ENCODE measurements around the gene GNG8. TPM values are rescaled to one million over a fixed set of nuclear protein-coding genes. Genes with fewer than 3 reads are reported as not detected.

The GNG8 gene
- polyA plus RNA-seq, 1 of the 3 experiments (the other 2 are of a cell fraction): not detected

DNA sequence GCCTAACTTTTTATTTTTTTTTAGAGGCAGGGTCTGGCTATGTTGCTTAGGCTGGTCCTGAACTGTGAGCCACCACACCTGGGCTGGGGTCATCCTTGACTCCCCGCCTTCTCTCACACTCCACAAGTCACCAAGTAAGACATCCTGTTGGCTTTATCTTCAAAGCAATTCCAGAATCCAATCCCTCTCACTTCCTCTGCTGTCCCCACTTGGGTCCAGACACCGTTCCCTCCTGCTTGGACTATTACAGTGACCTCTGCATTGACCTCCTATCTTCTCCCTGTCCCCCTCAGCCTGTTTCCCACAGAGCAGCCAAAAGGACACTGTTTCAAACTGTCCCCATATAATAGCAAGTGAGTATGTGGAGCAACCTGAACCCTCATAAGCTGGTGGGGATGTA is 4.7 kb upstream of the GNG8 start:
- TF ChIP-seq, protein P1, sequence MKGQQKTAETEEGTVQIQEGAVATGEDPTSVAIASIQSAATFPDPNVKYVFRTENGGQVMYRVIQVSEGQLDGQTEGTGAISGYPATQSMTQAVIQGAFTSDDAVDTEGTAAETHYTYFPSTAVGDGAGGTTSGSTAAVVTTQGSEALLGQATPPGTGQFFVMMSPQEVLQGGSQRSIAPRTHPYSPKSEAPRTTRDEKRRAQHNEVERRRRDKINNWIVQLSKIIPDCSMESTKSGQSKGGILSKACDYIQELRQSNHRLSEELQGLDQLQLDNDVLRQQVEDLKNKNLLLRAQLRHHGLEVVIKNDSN (IDR thresholded peaks at IDR 0.05; ENCODE audit: borderline replicate concordance, low read depth): no peak
- TF ChIP-seq, protein P2, sequence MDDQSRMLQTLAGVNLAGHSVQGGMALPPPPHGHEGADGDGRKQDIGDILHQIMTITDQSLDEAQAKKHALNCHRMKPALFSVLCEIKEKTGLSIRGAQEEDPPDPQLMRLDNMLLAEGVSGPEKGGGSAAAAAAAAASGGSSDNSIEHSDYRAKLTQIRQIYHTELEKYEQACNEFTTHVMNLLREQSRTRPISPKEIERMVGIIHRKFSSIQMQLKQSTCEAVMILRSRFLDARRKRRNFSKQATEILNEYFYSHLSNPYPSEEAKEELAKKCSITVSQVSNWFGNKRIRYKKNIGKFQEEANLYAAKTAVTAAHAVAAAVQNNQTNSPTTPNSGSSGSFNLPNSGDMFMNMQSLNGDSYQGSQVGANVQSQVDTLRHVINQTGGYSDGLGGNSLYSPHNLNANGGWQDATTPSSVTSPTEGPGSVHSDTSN (IDR thresholded peaks at IDR 0.05): no peak
- no peak for DNase-seq
- CTCF ChIA-PET: no interaction called here
- Histone ChIP-seq H3K27ac (ENCODE audit: low read depth in 2 of 2, low read length in 1 of 2) (peak overlapping the region in 1 of 2 experiments; percentile 97; a peak in 2 of 4 replicates), H2AFZ (ENCODE audit: low read depth) (no peak overlapping the region), H3K4me1 (ENCODE audit: control insufficient read depth in 1 of 2, insufficient read depth in 2 of 2, low read depth in 1 of 2, low read length in 1 of 2) (peaks cover 7 to 25% of the 10 kb centered on the region in 2 experiments; a peak in 2 of 4 replicates), H3K4me2 (no peak overlapping the region), H3K9me3 (no peaks in the 10 kb centered on the region), H3K4me3 (ENCODE audit: low read depth in 2 of 2, low read length in 1 of 2) (no peak overlapping the region), H3K27me3 (ENCODE audit: insufficient read depth) (no peaks in the 10 kb centered on the region), H3K9ac (no peak overlapping the region), H3K79me2 (ENCODE audit: insufficient read depth) (no peaks in the 10 kb centered on the region), H4K20me1 (ENCODE audit: insufficient read depth) (no peaks in the 10 kb centered on the region), H3K36me3 (replicated peaks in 1 of 2; ENCODE audit: control insufficient read depth in 1 of 2, insufficient read depth in 2 of 2, low read length in 1 of 2) (no peaks in the 10 kb centered on the region), H3F3A (replicated peaks; ENCODE audit: insufficient read depth) (peaks cover 9% of the 10 kb centered on the region), H3K9me2 (no peaks in the 10 kb centered on the region)
- 93% methylated on average over 2 of the region's 2 CpGs for WGBS (ENCODE audit: low lambda C conversion rate)
- POLR2A ChIA-PET: interaction anchor here (0.9 to 1.8 kb wide), 3 partner anchors 10 to 104 kb away, joined by 3 to 9 read pairs (median 4); no protein-coding TSS in a partner anchor

DNA sequence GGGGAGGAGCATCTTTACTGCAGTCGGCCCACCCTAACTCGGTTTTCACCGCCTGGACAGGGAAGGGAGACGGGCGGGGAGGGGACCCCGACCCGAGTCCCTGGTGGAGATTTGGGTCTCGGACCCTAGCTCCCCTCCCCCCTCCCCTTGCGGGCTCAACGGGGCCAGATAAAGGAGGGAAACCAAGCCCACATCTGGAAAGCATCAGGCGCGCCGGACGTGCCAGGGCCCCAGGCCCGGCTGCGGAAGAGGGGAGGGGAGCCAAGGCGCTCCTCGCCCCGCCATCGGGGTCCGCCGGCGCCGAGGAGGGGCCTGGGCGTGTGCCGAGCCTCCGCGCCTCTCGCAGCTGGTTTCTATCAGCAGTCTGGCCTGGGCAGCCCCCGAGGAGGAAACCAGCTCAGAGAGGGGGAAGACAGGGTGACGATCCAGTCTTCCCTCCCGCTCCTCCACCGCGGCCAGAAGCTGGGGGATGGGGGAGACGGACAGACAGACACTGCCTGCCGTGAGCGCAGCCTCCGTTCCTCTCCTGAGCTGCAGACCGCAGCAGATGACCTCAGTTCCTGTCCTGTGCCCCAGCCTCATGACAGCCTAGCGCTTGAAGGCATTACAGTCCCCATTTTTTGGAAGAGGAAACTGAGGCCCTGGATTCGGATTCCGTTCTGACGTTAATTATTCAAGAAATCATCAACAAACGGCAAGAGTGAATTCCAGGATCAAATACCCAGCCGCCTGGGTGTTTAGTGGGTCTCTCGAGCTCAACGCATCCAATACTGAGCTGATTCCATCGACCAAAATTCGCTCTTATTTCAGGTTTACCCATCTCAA is 3.6 kb upstream of the GNG8 start:
- no peaks in the 10 kb centered on the region for H3K79me2 ChIP-seq (ENCODE audit: insufficient read depth)
- no peaks in the 10 kb centered on the region for H3K36me3 ChIP-seq (replicated peaks in 1 of 2; ENCODE audit: control insufficient read depth in 1 of 2, insufficient read depth in 2 of 2, low read length in 1 of 2)
- peak overlapping the region; percentile 42 to 73 for H3K4me3 ChIP-seq (ENCODE audit: low read depth in 2 of 2, low read length in 1 of 2)
- H3K27me3 ChIP-seq (ENCODE audit: insufficient read depth): no peaks in the 10 kb centered on the region
- peak overlapping the region; percentile 98 for H3K4me2 ChIP-seq
- H3K9ac ChIP-seq: peak overlapping the region; percentile 65
- CTCF ChIA-PET: interaction anchor here (0.5 kb wide), 1 partner anchor 1167 kb away, joined by 3 read pairs; no protein-coding TSS in a partner anchor
- no peaks in the 10 kb centered on the region for H3K9me3 ChIP-seq
- peak; percentile 94 for DNase-seq
- POLR2A ChIA-PET: interaction anchor here (0.5 to 1.8 kb wide), 6 partner anchors 11 to 475 kb away, joined by 3 to 9 read pairs (median 3); no protein-coding TSS in a partner anchor
- H3F3A ChIP-seq (replicated peaks; ENCODE audit: insufficient read depth): peaks cover 9% of the 10 kb centered on the region
- H2AFZ ChIP-seq (ENCODE audit: low read depth): peak overlapping the region; percentile 76
- WGBS (ENCODE audit: low lambda C conversion rate): 19% methylated on average over 22 of the region's 49 CpGs
- H3K9me2 ChIP-seq: no peaks in the 10 kb centered on the region
- peaks cover 7 to 25% of the 10 kb centered on the region in 2 experiments; a peak in 2 of 4 replicates for H3K4me1 ChIP-seq (ENCODE audit: control insufficient read depth in 1 of 2, insufficient read depth in 2 of 2, low read depth in 1 of 2, low read length in 1 of 2)
- H3K27ac ChIP-seq (ENCODE audit: low read depth in 2 of 2, low read length in 1 of 2): peak overlapping the region; percentile 78 to 97
- H4K20me1 ChIP-seq (ENCODE audit: insufficient read depth): no peaks in the 10 kb centered on the region
- no peak; the same call in 1 of the 2 replicates for TF ChIP-seq SMC3 (IDR thresholded peaks at IDR 0.05; ENCODE audit: low read depth, low read length)
- TF ChIP-seq, protein P3, sequence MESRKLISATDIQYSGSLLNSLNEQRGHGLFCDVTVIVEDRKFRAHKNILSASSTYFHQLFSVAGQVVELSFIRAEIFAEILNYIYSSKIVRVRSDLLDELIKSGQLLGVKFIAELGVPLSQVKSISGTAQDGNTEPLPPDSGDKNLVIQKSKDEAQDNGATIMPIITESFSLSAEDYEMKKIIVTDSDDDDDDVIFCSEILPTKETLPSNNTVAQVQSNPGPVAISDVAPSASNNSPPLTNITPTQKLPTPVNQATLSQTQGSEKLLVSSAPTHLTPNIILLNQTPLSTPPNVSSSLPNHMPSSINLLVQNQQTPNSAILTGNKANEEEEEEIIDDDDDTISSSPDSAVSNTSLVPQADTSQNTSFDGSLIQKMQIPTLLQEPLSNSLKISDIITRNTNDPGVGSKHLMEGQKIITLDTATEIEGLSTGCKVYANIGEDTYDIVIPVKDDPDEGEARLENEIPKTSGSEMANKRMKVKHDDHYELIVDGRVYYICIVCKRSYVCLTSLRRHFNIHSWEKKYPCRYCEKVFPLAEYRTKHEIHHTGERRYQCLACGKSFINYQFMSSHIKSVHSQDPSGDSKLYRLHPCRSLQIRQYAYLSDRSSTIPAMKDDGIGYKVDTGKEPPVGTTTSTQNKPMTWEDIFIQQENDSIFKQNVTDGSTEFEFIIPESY (IDR thresholded peaks at IDR 0.05; ENCODE audit: borderline replicate concordance, low read depth): no peak
- TF ChIP-seq, protein P2 (IDR thresholded peaks at IDR 0.05): no peak
- no peak for TF ChIP-seq FOXJ3 (CRISPR knock-in tag; IDR thresholded peaks at IDR 0.05)
- no peak for TF ChIP-seq MEF2A (IDR thresholded peaks at IDR 0.05; ENCODE audit: borderline replicate concordance, low read depth)
- TF ChIP-seq NFIC (IDR thresholded peaks at IDR 0.05; ENCODE audit: borderline replicate concordance): 0 out of 2 replicates have a peak, but pooled peaks have one; percentile 28
- TF ChIP-seq TEAD4 (IDR thresholded peaks at IDR 0.05; ENCODE audit: borderline replicate concordance, insufficient read depth): no peak
- no peak; the same call in 1 of the 2 replicates for TF ChIP-seq MXI1 (IDR thresholded peaks at IDR 0.05; ENCODE audit: low read depth, low read length)
- TF ChIP-seq FOXM1 (IDR thresholded peaks at IDR 0.05; ENCODE audit: low read depth): no peak
- TF ChIP-seq GATA2 (CRISPR knock-in tag; IDR thresholded peaks at IDR 0.05): peak; percentile 45
- TF ChIP-seq GABPA (IDR thresholded peaks at IDR 0.05; ENCODE audit: low read depth): no peak
- TF ChIP-seq POLR2AphosphoS5 (IDR thresholded peaks at IDR 0.05; ENCODE audit: low read depth, low read length): peak; percentile 78
- TF ChIP-seq ELF1 (IDR thresholded peaks at IDR 0.05): no peak
- no peak for TF ChIP-seq NRF1 (IDR thresholded peaks at IDR 0.05; ENCODE audit: low read depth, low read length)
- TF ChIP-seq, protein P4, sequence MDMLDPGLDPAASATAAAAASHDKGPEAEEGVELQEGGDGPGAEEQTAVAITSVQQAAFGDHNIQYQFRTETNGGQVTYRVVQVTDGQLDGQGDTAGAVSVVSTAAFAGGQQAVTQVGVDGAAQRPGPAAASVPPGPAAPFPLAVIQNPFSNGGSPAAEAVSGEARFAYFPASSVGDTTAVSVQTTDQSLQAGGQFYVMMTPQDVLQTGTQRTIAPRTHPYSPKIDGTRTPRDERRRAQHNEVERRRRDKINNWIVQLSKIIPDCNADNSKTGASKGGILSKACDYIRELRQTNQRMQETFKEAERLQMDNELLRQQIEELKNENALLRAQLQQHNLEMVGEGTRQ (IDR thresholded peaks at IDR 0.05; ENCODE audit: borderline replicate concordance, low read depth, low read length): no peak
